Measurements from ENCODE around the gene CLIP1.
A peak's percentile ranks its signal among the peaks of the same experiment; 100 is the strongest.

Gene CLIP1

DNA sequence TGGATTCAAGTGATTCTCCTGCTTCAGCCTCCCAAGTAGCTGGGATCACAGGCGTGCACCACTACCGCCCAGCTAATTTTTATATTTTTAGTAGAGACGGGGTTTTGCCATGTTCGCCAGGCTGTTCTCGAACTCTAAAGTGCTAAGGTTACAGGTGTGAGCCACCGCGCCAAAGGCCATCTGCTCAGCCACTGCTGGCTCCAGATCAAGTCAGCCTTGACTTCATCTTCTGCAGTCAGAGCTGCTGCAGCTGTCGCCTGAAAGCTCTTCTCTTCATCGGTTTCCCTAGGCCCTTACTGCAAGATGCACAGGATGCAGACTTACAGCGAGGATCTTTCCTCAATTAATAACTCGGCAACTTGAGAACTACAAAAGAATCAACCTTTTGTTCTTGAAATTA is 66.8 kb downstream of the CLIP1 start:
- TF ChIP-seq, protein P1, sequence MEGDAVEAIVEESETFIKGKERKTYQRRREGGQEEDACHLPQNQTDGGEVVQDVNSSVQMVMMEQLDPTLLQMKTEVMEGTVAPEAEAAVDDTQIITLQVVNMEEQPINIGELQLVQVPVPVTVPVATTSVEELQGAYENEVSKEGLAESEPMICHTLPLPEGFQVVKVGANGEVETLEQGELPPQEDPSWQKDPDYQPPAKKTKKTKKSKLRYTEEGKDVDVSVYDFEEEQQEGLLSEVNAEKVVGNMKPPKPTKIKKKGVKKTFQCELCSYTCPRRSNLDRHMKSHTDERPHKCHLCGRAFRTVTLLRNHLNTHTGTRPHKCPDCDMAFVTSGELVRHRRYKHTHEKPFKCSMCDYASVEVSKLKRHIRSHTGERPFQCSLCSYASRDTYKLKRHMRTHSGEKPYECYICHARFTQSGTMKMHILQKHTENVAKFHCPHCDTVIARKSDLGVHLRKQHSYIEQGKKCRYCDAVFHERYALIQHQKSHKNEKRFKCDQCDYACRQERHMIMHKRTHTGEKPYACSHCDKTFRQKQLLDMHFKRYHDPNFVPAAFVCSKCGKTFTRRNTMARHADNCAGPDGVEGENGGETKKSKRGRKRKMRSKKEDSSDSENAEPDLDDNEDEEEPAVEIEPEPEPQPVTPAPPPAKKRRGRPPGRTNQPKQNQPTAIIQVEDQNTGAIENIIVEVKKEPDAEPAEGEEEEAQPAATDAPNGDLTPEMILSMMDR (IDR thresholded peaks at IDR 0.05; ENCODE audit: low read depth, low read length, missing control alignments), result no peak
- H3K36me3 ChIP-seq (replicated peaks), result peaks cover 51% of the 10 kb centered on the region
- DNase-seq, result no peak
- H3K4me3 ChIP-seq (ENCODE audit: low read depth, low read length), result no peak overlapping the region
- in situ Hi-C loops (cut with HindIII; ENCODE audit: low pct_ligation_motif_present, low sequenced_read_pairs), result no loop called here
- H3K27me3 ChIP-seq (replicated peaks), result no peaks in the 10 kb centered on the region
- no peak overlapping the region for H3K27ac ChIP-seq

DNA sequence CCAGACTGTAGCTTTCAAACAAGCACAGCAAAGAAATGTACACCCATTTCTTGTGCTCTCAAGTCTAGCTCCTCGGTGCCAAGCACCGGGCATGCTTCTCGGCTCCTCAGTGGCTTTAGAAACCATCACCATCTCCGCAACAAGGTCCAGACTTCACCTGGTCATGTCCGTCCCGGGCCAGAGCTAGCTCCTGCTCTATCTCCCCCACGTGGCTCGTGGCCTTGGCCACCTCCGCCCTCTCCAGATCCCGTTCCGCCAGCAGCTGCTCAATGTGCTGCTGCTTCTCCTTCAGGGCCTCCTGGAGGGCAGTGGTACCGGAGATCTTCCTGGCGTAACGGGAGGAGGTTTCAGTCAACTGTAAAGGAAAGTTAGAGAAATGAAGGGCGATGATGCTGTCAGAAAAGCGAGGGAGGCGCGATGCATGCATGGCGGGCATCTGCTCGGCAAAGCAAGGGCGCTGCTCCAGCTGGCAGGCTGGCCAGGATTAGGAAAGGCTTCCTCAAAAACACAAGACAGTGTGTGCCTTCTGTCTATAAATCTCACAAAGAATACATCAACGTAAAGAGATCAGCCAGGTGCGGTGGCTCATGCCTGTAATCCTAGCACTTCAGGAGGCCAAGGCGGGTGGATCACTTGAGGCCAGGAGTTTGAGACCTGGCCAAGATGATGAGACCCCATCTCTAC is 67.4 kb downstream of the CLIP1 start:
- in situ Hi-C loops (cut with HindIII; ENCODE audit: low pct_ligation_motif_present, low sequenced_read_pairs), result no loop called here
- TF ChIP-seq, protein P1 (IDR thresholded peaks at IDR 0.05; ENCODE audit: low read depth, low read length, missing control alignments), result no peak
- no peak for DNase-seq
- Histone ChIP-seq H3K27ac (no peak overlapping the region), H3K4me3 (ENCODE audit: low read depth, low read length) (no peak overlapping the region), H3K27me3 (replicated peaks) (no peaks in the 10 kb centered on the region), H3K36me3 (replicated peaks) (peaks cover 48% of the 10 kb centered on the region)

DNA sequence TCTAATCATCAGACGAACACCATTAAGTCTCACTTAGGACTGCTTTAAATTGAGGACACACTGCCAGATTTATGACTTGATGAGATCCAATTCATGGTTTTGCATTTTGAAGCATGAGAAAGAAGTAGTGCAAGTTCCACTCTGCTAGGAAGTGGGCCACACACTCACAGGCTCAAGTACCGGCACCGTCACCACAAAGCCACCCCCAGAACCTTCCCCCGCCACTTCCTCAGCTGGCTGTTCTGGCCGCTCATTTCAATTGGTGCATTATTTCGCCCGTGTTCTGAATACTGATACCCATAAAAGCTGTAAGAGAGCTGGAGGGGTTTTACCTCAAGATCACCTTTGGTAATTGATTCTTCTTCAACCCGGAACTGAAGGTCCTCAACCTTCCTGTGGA is 70.1 kb downstream of the CLIP1 start:
- no peak overlapping the region for H3K27ac ChIP-seq
- in situ Hi-C loops (cut with HindIII; ENCODE audit: low pct_ligation_motif_present, low sequenced_read_pairs), result no loop called here
- no peak overlapping the region for H3K4me3 ChIP-seq (ENCODE audit: low read depth, low read length)
- DNase-seq, result no peak
- no peaks in the 10 kb centered on the region for H3K27me3 ChIP-seq (replicated peaks)
- H3K36me3 ChIP-seq (replicated peaks), result peaks cover 46% of the 10 kb centered on the region
- TF ChIP-seq, protein P1 (IDR thresholded peaks at IDR 0.05; ENCODE audit: low read depth, low read length, missing control alignments), result no peak

DNA sequence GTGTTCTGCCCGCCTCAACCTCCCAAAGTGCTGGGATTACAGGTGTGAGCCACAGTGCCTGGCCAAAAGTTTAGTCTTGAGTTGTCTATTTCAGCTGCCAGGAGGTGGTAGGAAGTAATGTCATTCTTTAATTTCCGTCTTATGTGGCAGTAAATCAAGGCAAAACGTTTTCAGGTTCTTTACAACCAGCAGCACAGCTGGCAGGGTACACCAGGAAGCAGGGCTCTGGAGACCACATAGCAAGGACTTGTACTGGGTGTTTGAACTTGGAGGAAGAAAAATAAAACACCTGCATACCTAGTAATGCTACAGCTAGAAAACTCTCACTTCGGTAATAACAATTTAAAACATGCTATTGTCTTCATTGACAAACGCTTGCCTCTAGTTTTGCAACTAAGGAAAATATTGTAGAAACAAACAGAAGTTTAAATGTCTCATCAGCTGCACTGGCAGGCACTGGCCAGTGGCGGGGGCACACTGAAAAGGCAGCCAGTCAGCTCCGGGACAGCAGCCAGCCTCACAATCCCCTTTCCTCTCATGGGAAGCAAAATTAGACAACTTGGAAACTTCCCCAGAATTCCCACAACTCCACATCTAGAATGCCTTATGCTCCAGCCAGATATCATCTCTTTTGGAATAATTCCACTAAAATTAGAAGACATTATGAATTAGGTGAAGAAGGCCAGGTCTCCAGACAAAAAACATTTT is 72.2 kb downstream of the CLIP1 start:
- H3K27ac ChIP-seq, result no peak overlapping the region

DNA sequence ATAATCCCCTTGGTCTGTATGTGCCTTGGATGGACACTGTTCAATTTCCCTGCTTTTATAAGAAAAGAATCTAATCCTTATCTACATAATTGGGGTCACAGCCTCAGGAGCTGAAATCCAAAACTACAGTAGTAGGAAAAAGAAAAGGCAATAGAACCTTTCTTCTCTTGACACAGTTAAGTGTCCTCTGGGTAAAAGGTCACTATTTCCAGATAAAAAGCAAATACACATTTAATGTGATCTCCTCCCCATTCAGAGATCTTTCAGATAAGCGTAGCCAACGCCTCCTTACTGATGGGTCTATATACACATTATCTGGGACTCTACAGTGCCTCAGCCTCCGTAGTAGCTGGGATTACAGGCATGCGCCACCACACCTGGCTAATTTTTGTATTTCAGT is 73.4 kb downstream of the CLIP1 start:
- Histone ChIP-seq H3K27me3 (replicated peaks) (no peaks in the 10 kb centered on the region), H3K27ac (no peak overlapping the region), H3K36me3 (replicated peaks) (peaks cover 38% of the 10 kb centered on the region), H3K4me3 (ENCODE audit: low read depth, low read length) (no peak overlapping the region)
- in situ Hi-C loops (cut with HindIII; ENCODE audit: low pct_ligation_motif_present, low sequenced_read_pairs), result no loop called here
- DNase-seq, result no peak
- TF ChIP-seq, protein P1 (IDR thresholded peaks at IDR 0.05; ENCODE audit: low read depth, low read length, missing control alignments), result no peak

More for the DNA sequence above, 72.2 kb downstream of the CLIP1 start:
- H3K4me3 ChIP-seq (ENCODE audit: low read depth, low read length), result no peak overlapping the region
- in situ Hi-C loops (cut with HindIII; ENCODE audit: low pct_ligation_motif_present, low sequenced_read_pairs), result no loop called here
- peaks cover 50% of the 10 kb centered on the region for H3K36me3 ChIP-seq (replicated peaks)
- no peaks in the 10 kb centered on the region for H3K27me3 ChIP-seq (replicated peaks)
- DNase-seq, result no peak
- TF ChIP-seq, protein P1 (IDR thresholded peaks at IDR 0.05; ENCODE audit: low read depth, low read length, missing control alignments), result peak; percentile 16
